ENCODE results near the gene AQP7.
"Not testable (repeated sequence)": the region's sequence is repeated elsewhere in the genome, so short reads cannot be mapped to it uniquely, and the experiment has no call there.

Gene AQP7

GRCh38 chr9:33382397-33382796, 20.0 kb downstream of the AQP7 start:
- not testable (repeated sequence) for H3K27me3 ChIP-seq, H3K9me3 ChIP-seq, H3K36me3 ChIP-seq

GRCh38 chr9:33381231-33381791, 21.1 kb downstream of the AQP7 start:
- Histone ChIP-seq H3K27ac (no peak overlapping the region), H3K4me1 (ENCODE audit: control insufficient read depth in 1 of 2, insufficient read depth in 1 of 2, low read depth in 1 of 2, low read length in 1 of 2) (peaks cover 0 to under 1% of the 10 kb centered on the region in 2 experiments), H3K9me3 (no peaks in the 10 kb centered on the region), H3K4me3 (ENCODE audit: low read depth in 1 of 2, low read length in 1 of 2) (no peak overlapping the region), H3K36me3 (no peaks in the 10 kb centered on the region), H3K27me3 (no peaks in the 10 kb centered on the region)
- TF ChIP-seq, protein P1, sequence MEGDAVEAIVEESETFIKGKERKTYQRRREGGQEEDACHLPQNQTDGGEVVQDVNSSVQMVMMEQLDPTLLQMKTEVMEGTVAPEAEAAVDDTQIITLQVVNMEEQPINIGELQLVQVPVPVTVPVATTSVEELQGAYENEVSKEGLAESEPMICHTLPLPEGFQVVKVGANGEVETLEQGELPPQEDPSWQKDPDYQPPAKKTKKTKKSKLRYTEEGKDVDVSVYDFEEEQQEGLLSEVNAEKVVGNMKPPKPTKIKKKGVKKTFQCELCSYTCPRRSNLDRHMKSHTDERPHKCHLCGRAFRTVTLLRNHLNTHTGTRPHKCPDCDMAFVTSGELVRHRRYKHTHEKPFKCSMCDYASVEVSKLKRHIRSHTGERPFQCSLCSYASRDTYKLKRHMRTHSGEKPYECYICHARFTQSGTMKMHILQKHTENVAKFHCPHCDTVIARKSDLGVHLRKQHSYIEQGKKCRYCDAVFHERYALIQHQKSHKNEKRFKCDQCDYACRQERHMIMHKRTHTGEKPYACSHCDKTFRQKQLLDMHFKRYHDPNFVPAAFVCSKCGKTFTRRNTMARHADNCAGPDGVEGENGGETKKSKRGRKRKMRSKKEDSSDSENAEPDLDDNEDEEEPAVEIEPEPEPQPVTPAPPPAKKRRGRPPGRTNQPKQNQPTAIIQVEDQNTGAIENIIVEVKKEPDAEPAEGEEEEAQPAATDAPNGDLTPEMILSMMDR (IDR thresholded peaks at IDR 0.05), result no peak

More at GRCh38 chr9:33382397-33382796, 20.0 kb downstream of the AQP7 start:
- not testable (repeated sequence) for H3K27ac ChIP-seq; H3K4me3 ChIP-seq (ENCODE audit: low read depth in 1 of 2, low read length in 1 of 2); H3K4me1 ChIP-seq (ENCODE audit: control insufficient read depth in 1 of 2, insufficient read depth in 1 of 2, low read depth in 1 of 2, low read length in 1 of 2)

DNA sequence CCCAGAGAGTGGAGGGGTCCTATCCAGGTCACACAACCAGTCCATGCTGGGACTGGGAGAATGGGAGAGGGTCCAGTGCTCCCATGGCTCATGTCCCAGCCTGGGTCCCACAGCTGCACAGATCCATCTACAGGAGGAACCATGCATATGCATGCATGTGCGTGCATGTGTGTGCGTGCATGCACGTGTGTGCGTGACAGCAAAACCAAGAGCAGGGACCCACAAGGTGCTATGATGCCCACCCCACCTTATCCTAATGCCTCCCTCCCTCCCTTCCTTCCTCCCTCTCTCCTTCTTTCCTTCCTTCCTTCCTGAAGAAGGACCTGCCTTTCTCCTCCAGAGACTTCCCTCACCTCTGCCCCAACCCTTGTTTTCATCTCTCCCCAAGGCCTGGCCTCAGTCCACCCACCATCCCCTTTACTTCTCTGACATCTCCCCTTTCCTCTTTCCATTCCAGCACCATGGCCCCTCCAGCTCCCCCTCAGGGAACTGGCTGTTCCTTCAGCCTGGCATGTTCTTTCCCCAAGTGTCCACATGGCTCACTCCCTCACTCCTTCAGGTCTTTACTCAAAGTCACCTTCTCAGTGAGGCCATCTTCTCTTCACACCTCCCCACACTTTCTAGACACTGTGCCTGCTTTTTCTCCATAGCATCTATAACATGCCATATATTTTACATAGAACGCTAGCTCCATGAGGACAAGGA, 21.8 kb downstream of the AQP7 start:
- no peaks in the 10 kb centered on the region for H3K36me3 ChIP-seq
- H3K4me3 ChIP-seq (ENCODE audit: low read depth in 1 of 2, low read length in 1 of 2), result no peak overlapping the region
- H3K9me3 ChIP-seq, result no peaks in the 10 kb centered on the region
- no peaks in the 10 kb centered on the region for H3K27me3 ChIP-seq
- H3K27ac ChIP-seq, result no peak overlapping the region
- TF ChIP-seq, protein P1 (IDR thresholded peaks at IDR 0.05), result no peak
- peaks cover 0 to 3% of the 10 kb centered on the region in 2 experiments for H3K4me1 ChIP-seq (ENCODE audit: control insufficient read depth in 1 of 2, insufficient read depth in 1 of 2, low read depth in 1 of 2, low read length in 1 of 2)

DNA sequence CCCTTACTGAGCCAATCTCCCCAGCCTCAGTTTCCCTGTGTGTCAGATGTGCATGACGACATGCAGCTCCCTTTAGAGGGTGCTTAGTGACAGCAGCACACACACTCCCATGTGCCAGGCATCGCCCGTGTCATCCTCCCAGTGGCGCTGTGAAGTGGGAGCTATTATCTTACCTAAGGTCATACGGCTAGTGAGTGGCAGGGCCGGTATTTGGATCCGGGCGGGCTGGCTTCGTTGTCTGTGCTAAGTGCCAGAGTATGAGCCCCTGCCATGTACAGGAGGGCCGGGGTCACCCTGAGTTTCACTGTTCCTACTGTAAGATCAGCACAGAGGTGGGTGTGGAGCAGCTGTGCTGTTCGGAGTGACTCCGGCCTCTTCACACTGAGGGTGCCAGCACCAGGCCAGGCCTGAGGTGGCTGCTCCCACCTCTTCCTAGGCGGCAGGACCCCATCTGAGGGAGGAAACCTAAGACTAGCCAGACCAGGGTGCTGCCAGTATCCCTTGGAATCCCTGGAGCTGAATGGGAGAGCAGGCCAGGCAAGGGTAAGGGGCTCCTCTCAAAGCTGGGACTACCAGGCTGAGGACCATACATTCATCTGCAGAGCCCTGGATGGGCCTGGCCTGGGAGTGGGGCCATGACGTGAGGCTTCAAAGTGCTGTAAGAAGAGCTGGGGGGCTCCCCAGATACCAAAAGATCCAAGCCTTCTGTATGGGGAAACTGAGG, 22.5 kb downstream of the AQP7 start:
- H3K36me3 ChIP-seq, result no peaks in the 10 kb centered on the region
- peaks cover 6 to 10% of the 10 kb centered on the region in 2 experiments for H3K4me1 ChIP-seq (ENCODE audit: control insufficient read depth in 1 of 2, insufficient read depth in 1 of 2, low read depth in 1 of 2, low read length in 1 of 2)
- TF ChIP-seq, protein P1 (IDR thresholded peaks at IDR 0.05), result no peak
- no peaks in the 10 kb centered on the region for H3K9me3 ChIP-seq
- H3K27ac ChIP-seq, result no peak overlapping the region
- no peaks in the 10 kb centered on the region for H3K27me3 ChIP-seq
- no peak overlapping the region for H3K4me3 ChIP-seq (ENCODE audit: low read depth in 1 of 2, low read length in 1 of 2)

DNA sequence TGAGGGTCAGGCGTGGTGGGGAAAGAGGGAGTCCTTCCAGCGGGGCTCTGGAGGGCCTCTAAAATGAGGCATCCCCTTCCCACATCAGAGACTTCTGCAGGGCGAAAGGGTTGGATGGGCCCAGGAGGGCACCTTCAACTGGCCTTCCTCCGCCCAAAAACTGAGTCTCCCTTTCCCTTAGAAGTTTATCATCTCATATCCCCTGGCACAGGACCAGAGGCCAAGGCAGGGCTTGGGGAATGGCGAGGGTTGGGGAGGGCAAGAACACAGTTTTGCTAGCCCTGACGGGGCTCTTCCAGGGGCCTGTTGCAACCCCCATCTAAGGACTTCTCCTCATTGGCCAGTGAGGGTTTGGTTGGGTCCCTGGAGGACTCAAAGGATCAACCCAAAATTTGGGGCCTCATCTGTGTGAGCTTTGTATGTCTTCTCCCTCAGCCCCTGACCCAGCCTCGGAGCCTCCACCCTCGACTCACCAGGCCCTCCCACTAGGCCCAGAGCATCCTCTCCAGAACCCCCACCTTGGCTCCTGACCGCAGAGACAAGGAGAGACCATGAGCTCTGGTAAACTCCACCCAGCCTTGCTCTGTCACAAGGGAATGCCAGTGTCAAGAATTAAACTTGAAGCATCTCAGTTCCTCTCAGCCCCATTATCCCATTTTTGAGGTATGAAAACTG, 24.1 kb downstream of the AQP7 start:
- Histone ChIP-seq H3K36me3 (peaks cover 11% of the 10 kb centered on the region), H3K27me3 (no peaks in the 10 kb centered on the region), H3K4me1 (ENCODE audit: control insufficient read depth in 1 of 2, insufficient read depth in 1 of 2, low read depth in 1 of 2, low read length in 1 of 2) (peaks cover 6 to 11% of the 10 kb centered on the region in 2 experiments), H3K9me3 (no peaks in the 10 kb centered on the region), H3K27ac (no peak overlapping the region), H3K4me3 (ENCODE audit: low read depth in 1 of 2, low read length in 1 of 2) (no peak overlapping the region)
- TF ChIP-seq, protein P1 (IDR thresholded peaks at IDR 0.05), result no peak
